ENCODE measurements around the gene COLEC12.

Gene COLEC12

GRCh38 chr18:382423-382984, 118.0 kb downstream of the COLEC12 start:
- DNase-seq = no peak

- DNase-seq = no peak
Measured at GRCh38 chr18:379681-380330, 120.7 kb downstream of the COLEC12 start.

- no peak for DNase-seq
Measured at GRCh38 chr18:378079-378478, 122.4 kb downstream of the COLEC12 start.

- DNase-seq = no peak
Measured at GRCh38 chr18:377088-377487, 123.4 kb downstream of the COLEC12 start.

- no peak for DNase-seq
Measured at GRCh38 chr18:376311-376710, 124.2 kb downstream of the COLEC12 start.

GRCh38 chr18:374721-375168, 125.8 kb downstream of the COLEC12 start:
- no peak for DNase-seq

- no peak for DNase-seq
Measured at GRCh38 chr18:373780-374179, 126.7 kb downstream of the COLEC12 start.

GRCh38 chr18:371609-371982, 128.9 kb downstream of the COLEC12 start:
- no peak for DNase-seq

GRCh38 chr18:370751-371608, 129.5 kb downstream of the COLEC12 start:
- DNase-seq = no peak

GRCh38 chr18:369224-370015, 131.1 kb downstream of the COLEC12 start:
- no peak for DNase-seq

- no peak for DNase-seq
Measured at GRCh38 chr18:366466-367061, 133.9 kb downstream of the COLEC12 start.

- DNase-seq = no peak
Measured at GRCh38 chr18:365651-366050, 134.8 kb downstream of the COLEC12 start.

- no peak for DNase-seq
Measured at GRCh38 chr18:364256-364826, 136.2 kb downstream of the COLEC12 start.

GRCh38 chr18:363301-364085, 137.0 kb downstream of the COLEC12 start:
- DNase-seq = no peak

- DNase-seq = no peak
Measured at GRCh38 chr18:362311-363290, 137.9 kb downstream of the COLEC12 start.

- no peak for DNase-seq
Measured at GRCh38 chr18:361941-362310, 138.6 kb downstream of the COLEC12 start.

- no peak for DNase-seq
Measured at GRCh38 chr18:361100-361732, 139.3 kb downstream of the COLEC12 start.

GRCh38 chr18:360676-361075, 139.8 kb downstream of the COLEC12 start:
- no peak for DNase-seq

GRCh38 chr18:356778-357177, 143.7 kb downstream of the COLEC12 start:
- no peak for DNase-seq

GRCh38 chr18:355678-356077, 144.8 kb downstream of the COLEC12 start:
- DNase-seq = no peak

All from T-helper 2 cell (primary cell).